HEK293T (cell line): ENCODE results near the gene ATP9B.

ENCODE experiments used
- ELF4 ChIP-seq: fragments of 450-650 bp; IDR thresholded peaks from 2 replicates; pipeline ENCODE4 v1.6.1; 2017; ENCODE audit warnings: antibody characterized with exemption
- FOXA1 ChIP-seq: fragments of 450-650 bp; IDR thresholded peaks from 2 replicates; pipeline ENCODE4 v1.6.1; 2016; ENCODE audit warnings: mild to moderate bottlenecking
- FOXK2 ChIP-seq: fragments of 450-650 bp; IDR thresholded peaks from 2 replicates; pipeline ENCODE4 v1.6.1; 2016; ENCODE audit warnings: mild to moderate bottlenecking
- FOXM1 ChIP-seq: fragments of 450-650 bp; IDR thresholded peaks from 2 replicates; pipeline ENCODE4 v1.6.1; 2017; ENCODE audit warnings: mild to moderate bottlenecking, borderline replicate concordance
- LEF1 ChIP-seq: fragments of 450-650 bp; IDR thresholded peaks from 2 replicates; pipeline ENCODE4 v1.6.1; 2017; ENCODE audit warnings: mild to moderate bottlenecking, borderline replicate concordance
- SP1 ChIP-seq: fragments of 450-650 bp; IDR thresholded peaks from 2 replicates; pipeline ENCODE4 v1.6.1; 2017
- SUZ12 ChIP-seq: fragments of 450-650 bp; IDR thresholded peaks from 2 replicates; pipeline ENCODE4 v1.6.1; 2016; ENCODE audit warnings: mild to moderate bottlenecking
- TARDBP ChIP-seq: fragments of 450-650 bp; IDR thresholded peaks from 2 replicates; pipeline ENCODE4 v1.6.1; 2016

DNA sequence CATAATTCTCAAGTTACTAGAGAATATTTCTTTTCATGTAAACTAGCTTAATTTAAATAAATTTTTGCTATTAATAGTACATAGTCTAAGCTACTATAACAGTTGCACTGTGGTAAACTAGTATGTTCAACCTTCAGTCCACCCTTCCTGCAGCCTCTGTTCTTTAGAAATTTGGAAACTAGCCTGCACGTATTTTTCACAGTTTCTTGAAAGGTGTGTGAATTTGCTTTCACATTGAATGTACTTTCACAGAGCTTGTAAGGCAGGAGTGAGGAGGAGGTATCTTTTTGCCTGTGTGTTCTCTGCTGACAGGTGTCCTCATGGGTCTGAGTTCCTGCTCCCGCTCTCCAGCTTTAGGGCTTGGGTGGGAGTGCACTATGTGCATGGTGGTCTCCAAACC lies 117.5 kb downstream of the ATP9B start:
- no peak for TF ChIP-seq ELF4
- TF ChIP-seq SUZ12, result no peak
- no peak for TF ChIP-seq SP1
- TF ChIP-seq FOXM1, result no peak
- no peak for TF ChIP-seq LEF1
- no peak for TF ChIP-seq FOXA1
- TF ChIP-seq FOXK2, result no peak
- TF ChIP-seq TARDBP, result no peak
